Loucy (cell line): Measurements from ENCODE around the gene UPK3A.
"Not testable (repeated sequence)": the region's sequence is repeated elsewhere in the genome, so short reads cannot be mapped to it uniquely, and the experiment has no call there.

ENCODE experiments used
- H2AFZ ChIP-seq: fragments of 200-600 bp; sonication (generic); 2 replicates; pipeline ENCODE4 v1.6.0; 2016; ENCODE audit warnings: antibody characterized with exemption, mild to moderate bottlenecking, low read length, moderate library complexity
- H3F3A ChIP-seq: fragments of 200-600 bp; 2 replicates; pipeline ENCODE4 v1.6.0; 2016; ENCODE audit warnings: antibody characterized with exemption, low read depth, mild to moderate bottlenecking
- H3K27me3 ChIP-seq: fragments of 200-600 bp; sonication (generic); 2 replicates; pipeline ENCODE4 v1.6.1; 2014; ENCODE audit warnings: low read length, mild to moderate bottlenecking; ENCODE audit not compliant: insufficient read depth, poor library complexity, severe bottlenecking
- H3K36me3 ChIP-seq: fragments of 200-600 bp; sonication (generic); 2 replicates; pipeline ENCODE4 v1.6.1; 2016; ENCODE audit warnings: low read length; ENCODE audit not compliant: insufficient read depth
- H3K4me1 ChIP-seq: fragments of 200-600 bp; sonication (generic); 2 replicates; pipeline ENCODE4 v1.5.1; 2014; ENCODE audit warnings: low read length, mild to moderate bottlenecking; ENCODE audit not compliant: insufficient read depth, poor library complexity, severe bottlenecking
- H3K4me2 ChIP-seq: fragments of 200-600 bp; sonication (generic); 2 replicates; pipeline ENCODE4 v1.6.0; 2014; ENCODE audit warnings: antibody characterized with exemption, low read length, low read depth, mild to moderate bottlenecking; ENCODE audit not compliant: poor library complexity, severe bottlenecking
- H3K4me3 ChIP-seq: fragments of 200-600 bp; sonication (generic); 2 replicates; pipeline ENCODE4 v1.5.1; 2014; ENCODE audit warnings: low read length, mild to moderate bottlenecking, mixed read lengths; ENCODE audit not compliant: poor library complexity, severe bottlenecking
- H3K79me2 ChIP-seq: fragments of 200-600 bp; sonication (generic); 2 replicates; pipeline ENCODE4 v1.6.1; 2014; ENCODE audit warnings: low read length; ENCODE audit not compliant: insufficient read depth
- H3K9ac ChIP-seq: fragments of 200-600 bp; sonication (generic); 2 replicates; pipeline ENCODE4 v1.6.0; 2014; ENCODE audit warnings: mild to moderate bottlenecking, low read depth, low read length, moderate library complexity; ENCODE audit not compliant: poor library complexity, severe bottlenecking
- H3K9me2 ChIP-seq: fragments of 200-600 bp; sonication (generic); replicated peaks from 2 replicates; pipeline ENCODE4 v1.6.1; 2016; ENCODE audit warnings: low read depth, low read length, mixed read lengths
- H3K9me3 ChIP-seq: fragments of 200-600 bp; sonication (generic); 2 replicates; pipeline ENCODE4 v1.6.1; 2014; ENCODE audit warnings: mild to moderate bottlenecking, antibody characterized with exemption, low read length, low read depth; ENCODE audit not compliant: insufficient read depth
- H4K20me1 ChIP-seq: fragments of 200-600 bp; sonication (generic); 2 replicates; pipeline ENCODE4 v1.6.0; 2014; ENCODE audit warnings: antibody characterized with exemption, low read length, mild to moderate bottlenecking; ENCODE audit not compliant: insufficient read depth, poor library complexity, severe bottlenecking
- EZH2phosphoT487 ChIP-seq: fragments of 200-600 bp; IDR thresholded peaks from 2 replicates; pipeline ENCODE4 v1.6.1; 2018; ENCODE audit warnings: antibody characterized with exemption, mild to moderate bottlenecking, moderate library complexity, borderline replicate concordance
- TF ChIP-seq, protein P1 (sequence below): fragments of 200-600 bp; sonication (generic); conservative IDR thresholded peaks from 2 replicates; pipeline ENCODE4 v1.5.1; 2014; ENCODE audit warnings: mild to moderate bottlenecking, antibody characterized with exemption, low read length

Gene UPK3A

DNA sequence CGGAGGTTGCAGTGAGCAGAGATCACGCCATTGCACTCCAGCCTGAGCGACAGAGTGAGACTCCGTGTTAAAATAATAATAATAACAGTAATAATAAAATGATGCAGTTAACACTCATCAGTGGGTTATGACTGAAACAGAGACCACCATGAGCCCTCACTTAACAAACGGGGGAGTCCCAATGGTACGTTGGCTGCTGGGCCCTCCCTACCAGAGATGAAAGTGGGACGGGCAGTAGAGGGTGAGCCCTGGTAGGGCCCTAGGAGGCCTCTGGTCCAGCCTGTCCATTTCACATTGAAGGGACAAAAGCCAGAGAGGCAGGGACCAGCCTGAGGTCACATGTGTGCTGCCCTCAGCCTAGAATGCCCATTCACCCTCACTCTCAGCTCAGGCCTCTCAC, 30.4 kb upstream of the UPK3A start:
- Histone ChIP-seq H4K20me1 (no peaks in the 10 kb centered on the region), H3K79me2 (no peaks in the 10 kb centered on the region), H3F3A (no peaks in the 10 kb centered on the region), H3K9ac (no peak overlapping the region), H3K9me2 (no peaks in the 10 kb centered on the region), H3K4me1 (no peaks in the 10 kb centered on the region), H3K9me3 (no peaks in the 10 kb centered on the region), H3K27me3 (no peaks in the 10 kb centered on the region), H3K4me3 (no peak overlapping the region), H2AFZ (no peak overlapping the region), H3K4me2 (no peak overlapping the region), H3K36me3 (no peaks in the 10 kb centered on the region)
- no peak for TF ChIP-seq EZH2phosphoT487
- TF ChIP-seq, protein P1, sequence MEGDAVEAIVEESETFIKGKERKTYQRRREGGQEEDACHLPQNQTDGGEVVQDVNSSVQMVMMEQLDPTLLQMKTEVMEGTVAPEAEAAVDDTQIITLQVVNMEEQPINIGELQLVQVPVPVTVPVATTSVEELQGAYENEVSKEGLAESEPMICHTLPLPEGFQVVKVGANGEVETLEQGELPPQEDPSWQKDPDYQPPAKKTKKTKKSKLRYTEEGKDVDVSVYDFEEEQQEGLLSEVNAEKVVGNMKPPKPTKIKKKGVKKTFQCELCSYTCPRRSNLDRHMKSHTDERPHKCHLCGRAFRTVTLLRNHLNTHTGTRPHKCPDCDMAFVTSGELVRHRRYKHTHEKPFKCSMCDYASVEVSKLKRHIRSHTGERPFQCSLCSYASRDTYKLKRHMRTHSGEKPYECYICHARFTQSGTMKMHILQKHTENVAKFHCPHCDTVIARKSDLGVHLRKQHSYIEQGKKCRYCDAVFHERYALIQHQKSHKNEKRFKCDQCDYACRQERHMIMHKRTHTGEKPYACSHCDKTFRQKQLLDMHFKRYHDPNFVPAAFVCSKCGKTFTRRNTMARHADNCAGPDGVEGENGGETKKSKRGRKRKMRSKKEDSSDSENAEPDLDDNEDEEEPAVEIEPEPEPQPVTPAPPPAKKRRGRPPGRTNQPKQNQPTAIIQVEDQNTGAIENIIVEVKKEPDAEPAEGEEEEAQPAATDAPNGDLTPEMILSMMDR: no peak

DNA sequence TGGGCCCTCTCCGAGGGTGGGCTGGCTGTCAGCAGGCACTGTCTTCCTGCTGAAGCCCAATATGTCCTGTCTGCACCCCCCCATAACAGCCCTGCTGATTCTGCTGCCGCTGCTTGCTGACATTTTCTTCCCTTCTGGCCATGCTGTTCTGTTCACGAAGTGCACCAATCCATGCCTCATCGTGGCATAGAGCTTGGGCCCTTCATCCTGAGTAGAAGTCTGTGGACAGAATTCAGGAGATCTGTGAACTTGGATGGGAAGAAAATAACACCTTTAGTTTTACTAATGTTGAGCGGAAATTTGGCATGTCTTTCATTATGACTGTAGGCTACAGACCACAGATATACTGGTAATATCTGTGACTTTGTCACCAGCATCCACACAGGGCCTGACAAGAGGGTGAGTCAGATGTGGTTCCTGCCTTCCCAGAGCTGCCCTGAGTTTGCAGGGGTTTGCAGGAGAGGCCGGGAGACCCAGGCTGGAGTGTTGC, 29.9 kb upstream of the UPK3A start:
- H3K79me2 ChIP-seq: no peaks in the 10 kb centered on the region
- no peaks in the 10 kb centered on the region for H3K27me3 ChIP-seq
- no peak overlapping the region for H3K4me3 ChIP-seq
- H3K36me3 ChIP-seq: no peaks in the 10 kb centered on the region
- H2AFZ ChIP-seq: no peak overlapping the region
- H3K4me1 ChIP-seq: no peaks in the 10 kb centered on the region
- H3K9me3 ChIP-seq: no peaks in the 10 kb centered on the region
- TF ChIP-seq EZH2phosphoT487: no peak
- TF ChIP-seq, protein P1: no peak
- H3K9me2 ChIP-seq: no peaks in the 10 kb centered on the region
- no peak overlapping the region for H3K4me2 ChIP-seq
- no peak overlapping the region for H3K9ac ChIP-seq
- H3F3A ChIP-seq: no peaks in the 10 kb centered on the region
- no peaks in the 10 kb centered on the region for H4K20me1 ChIP-seq

DNA sequence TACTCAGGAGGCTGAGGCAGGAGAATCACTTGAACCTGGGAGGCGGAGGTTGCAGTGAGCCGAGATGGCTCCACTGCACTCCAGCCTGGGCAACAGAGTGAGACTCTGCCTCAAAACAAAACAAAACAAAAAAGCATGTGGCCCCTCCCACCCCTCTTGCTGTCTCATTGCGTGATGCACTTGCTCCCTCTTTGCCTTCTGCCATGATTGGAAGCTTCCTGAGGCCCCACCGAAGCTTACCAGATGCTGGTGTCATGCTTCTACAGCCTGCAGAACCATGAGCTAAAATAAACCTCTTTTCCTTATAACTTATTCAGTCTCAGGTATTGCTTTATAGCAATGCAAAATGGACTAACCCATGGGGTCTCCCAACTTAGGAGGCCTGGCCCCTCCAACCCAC, 26.8 kb upstream of the UPK3A start:
- H3K79me2 ChIP-seq, H3K27me3 ChIP-seq, H3F3A ChIP-seq, H3K36me3 ChIP-seq, H3K4me2 ChIP-seq, H3K4me1 ChIP-seq, H4K20me1 ChIP-seq, H3K9me3 ChIP-seq, H3K4me3 ChIP-seq, H2AFZ ChIP-seq, H3K9ac ChIP-seq, H3K9me2 ChIP-seq: not testable (repeated sequence)

DNA sequence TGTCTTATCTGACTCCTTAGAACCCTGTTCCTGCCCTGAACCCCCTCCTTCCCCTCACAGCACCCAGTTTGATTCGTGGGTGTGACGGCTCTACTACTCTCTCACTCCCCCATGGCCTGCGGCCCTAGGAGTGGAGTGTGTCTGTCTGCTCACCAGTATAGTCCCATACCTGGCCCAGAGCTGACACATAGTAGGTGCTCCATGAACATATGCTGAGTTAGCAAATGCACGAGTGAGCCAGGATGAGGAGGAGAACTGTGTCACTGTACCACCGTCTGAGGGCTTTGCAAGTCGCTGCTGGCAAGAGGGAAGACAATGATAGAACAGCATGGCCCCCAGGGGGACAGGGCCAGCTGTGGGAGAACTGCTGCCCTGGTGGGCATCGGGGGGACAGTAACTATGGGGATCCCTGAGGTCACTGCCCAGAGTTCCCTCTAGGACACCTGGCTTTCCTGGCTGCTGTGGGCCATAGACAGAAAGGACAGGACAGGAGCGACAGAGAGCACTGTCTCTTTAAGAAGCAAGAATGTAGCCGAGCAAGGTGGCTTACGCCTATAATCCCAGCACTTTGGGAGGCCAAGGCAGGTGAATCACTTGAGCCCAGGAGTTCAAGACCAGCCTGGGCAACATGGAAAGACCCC, 24.9 kb upstream of the UPK3A start:
- Histone ChIP-seq H3K27me3 (no peaks in the 10 kb centered on the region), H3F3A (no peaks in the 10 kb centered on the region), H3K9me2 (no peaks in the 10 kb centered on the region), H3K4me1 (no peaks in the 10 kb centered on the region), H2AFZ (no peak overlapping the region), H3K9ac (no peak overlapping the region), H3K79me2 (no peaks in the 10 kb centered on the region), H3K36me3 (no peaks in the 10 kb centered on the region), H3K4me2 (no peak overlapping the region), H4K20me1 (no peaks in the 10 kb centered on the region), H3K9me3 (no peaks in the 10 kb centered on the region), H3K4me3 (no peak overlapping the region)
- no peak for TF ChIP-seq EZH2phosphoT487
- TF ChIP-seq, protein P1: no peak

DNA sequence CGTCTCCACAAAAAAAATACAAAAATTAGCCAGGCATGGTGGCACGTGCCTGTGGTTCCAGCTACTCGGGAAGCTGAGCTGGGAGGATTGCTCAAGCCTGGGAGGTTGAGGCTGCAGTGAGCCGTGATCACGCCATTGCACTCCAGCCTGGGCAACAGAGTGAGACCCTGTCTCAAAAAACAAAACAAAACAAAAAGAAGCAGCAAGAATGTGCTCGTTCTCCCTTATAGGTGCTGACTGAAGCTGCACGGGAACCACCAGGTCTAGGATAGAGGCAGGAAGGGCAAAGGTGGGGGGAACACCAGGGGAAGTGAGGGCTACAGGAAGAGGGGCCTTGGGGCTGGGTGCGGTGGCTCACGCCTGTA, 24.4 kb upstream of the UPK3A start:
- H2AFZ ChIP-seq, H4K20me1 ChIP-seq, H3K4me1 ChIP-seq, H3F3A ChIP-seq, H3K27me3 ChIP-seq, H3K4me2 ChIP-seq, H3K4me3 ChIP-seq, H3K9ac ChIP-seq, H3K9me3 ChIP-seq, H3K79me2 ChIP-seq, H3K9me2 ChIP-seq, H3K36me3 ChIP-seq: not testable (repeated sequence)
